ENCODE measurements around the gene ANKRD13C.
"Not testable (repeated sequence)": the region's sequence is repeated elsewhere in the genome, so short reads cannot be mapped to it uniquely, and the experiment has no call there.

The ANKRD13C gene

DNA sequence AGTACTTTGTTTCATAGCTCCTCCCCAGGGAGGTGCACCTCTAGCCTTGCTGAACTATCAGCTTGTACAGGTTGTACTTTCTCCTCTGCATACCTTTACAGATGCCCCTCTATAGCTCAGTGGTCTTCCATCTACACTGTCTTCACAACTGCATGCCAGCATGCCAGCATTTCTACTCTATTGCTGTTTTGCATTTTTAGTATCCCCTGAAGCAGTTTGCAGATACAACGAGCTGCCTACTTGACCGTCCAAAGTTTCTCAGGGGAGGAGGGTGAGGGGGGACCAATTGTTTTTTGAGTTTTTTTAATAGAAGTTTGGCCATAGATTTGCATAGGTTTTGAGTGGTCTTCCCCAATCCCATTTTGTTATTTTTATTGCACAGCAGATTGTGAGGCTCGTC is 29.0 kb upstream of the ANKRD13C start:
- no peak overlapping the region for H3K27ac ChIP-seq (ENCODE audit: low read depth, low read length)
- H3K4me1 ChIP-seq (ENCODE audit: control insufficient read depth, insufficient read depth, low read length), result no peaks in the 10 kb centered on the region; the same call in 1 of the 2 replicates
- no peaks in the 10 kb centered on the region for H3K27me3 ChIP-seq (ENCODE audit: control insufficient read depth, insufficient read depth, low read length)
- no peak overlapping the region for H3K9ac ChIP-seq (ENCODE audit: low read length)
- no peak overlapping the region for H3K4me3 ChIP-seq (ENCODE audit: low read depth, low read length)
- H3K36me3 ChIP-seq (ENCODE audit: control insufficient read depth, insufficient read depth, low read length), result no peaks in the 10 kb centered on the region
- H3K9me3 ChIP-seq (ENCODE audit: control insufficient read depth, insufficient read depth, low read depth, low read length), result no peaks in the 10 kb centered on the region

DNA sequence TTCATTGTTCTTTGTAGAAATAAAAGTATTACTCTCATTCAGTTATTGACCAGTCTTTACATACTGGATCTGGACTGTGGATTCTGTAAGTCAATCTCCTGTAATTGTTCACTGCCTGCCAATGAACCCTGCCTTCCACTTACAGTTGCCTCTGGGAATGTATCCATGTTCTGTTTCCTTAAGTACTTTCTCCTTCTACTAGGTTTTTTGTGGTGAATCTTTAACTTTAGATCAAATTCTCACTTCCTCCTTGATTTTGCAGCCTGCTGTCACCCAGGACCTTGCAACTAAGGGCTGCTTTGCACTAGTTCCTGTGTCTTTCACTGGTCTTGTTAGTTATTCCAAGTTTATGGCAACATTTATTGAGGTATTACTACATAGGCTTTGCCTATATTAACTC is 28.2 kb upstream of the ANKRD13C start:
- Histone ChIP-seq H3K4me3 (ENCODE audit: low read depth, low read length) (no peak overlapping the region), H3K9me3 (ENCODE audit: control insufficient read depth, insufficient read depth, low read depth, low read length) (no peaks in the 10 kb centered on the region), H3K9ac (ENCODE audit: low read length) (no peak overlapping the region), H3K27ac (ENCODE audit: low read depth, low read length) (no peak overlapping the region), H3K27me3 (ENCODE audit: control insufficient read depth, insufficient read depth, low read length) (no peaks in the 10 kb centered on the region), H3K36me3 (ENCODE audit: control insufficient read depth, insufficient read depth, low read length) (no peaks in the 10 kb centered on the region), H3K4me1 (ENCODE audit: control insufficient read depth, insufficient read depth, low read length) (no peaks in the 10 kb centered on the region; the same call in 1 of the 2 replicates)

DNA sequence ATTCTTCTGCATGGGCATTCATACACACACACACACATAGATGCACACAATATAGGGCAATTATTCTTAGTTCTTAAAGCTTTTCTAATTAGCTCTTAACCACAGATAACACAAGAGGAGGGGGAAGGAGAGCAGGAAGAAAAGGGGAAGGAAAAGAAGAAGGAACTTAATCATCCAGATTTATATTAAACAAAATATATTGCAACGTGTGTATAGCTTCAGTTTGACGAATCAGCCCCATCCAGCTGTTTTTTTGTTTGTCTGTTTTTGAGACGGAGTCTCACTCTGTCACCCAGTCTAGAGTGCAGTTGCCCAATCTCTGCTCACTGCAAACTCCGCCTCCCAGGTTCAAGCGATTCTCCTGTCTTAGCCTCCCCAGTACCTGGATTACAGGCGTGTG is 21.7 kb upstream of the ANKRD13C start:
- Histone ChIP-seq H3K4me1 (ENCODE audit: control insufficient read depth, insufficient read depth, low read length) (peaks cover 24% of the 10 kb centered on the region), H3K4me3 (ENCODE audit: low read depth, low read length) (no peak overlapping the region), H3K27ac (ENCODE audit: low read depth, low read length) (no peak overlapping the region), H3K9me3 (ENCODE audit: control insufficient read depth, insufficient read depth, low read depth, low read length) (no peaks in the 10 kb centered on the region), H3K9ac (ENCODE audit: low read length) (no peak overlapping the region), H3K36me3 (ENCODE audit: control insufficient read depth, insufficient read depth, low read length) (peaks cover 10% of the 10 kb centered on the region; the same call in 1 of the 2 replicates), H3K27me3 (ENCODE audit: control insufficient read depth, insufficient read depth, low read length) (no peaks in the 10 kb centered on the region)

DNA sequence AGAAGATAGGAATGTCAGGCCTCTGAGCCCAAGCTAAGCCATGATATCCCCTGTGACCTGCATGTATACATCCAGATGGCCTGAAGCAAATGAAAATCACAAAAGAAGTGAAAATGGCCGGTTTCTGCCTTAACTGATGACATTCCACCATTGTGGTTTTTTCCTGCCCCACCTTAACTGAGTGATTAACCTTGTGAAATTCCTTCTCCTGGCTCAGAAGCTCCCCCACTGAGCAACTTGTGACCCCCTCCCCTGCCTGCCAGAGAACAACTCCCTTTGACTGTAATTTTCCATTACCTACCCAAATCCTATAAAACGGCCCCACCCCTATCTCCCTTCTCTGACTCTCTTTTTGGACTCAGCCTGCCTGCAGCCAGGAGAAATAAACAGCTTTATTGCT is 19.1 kb upstream of the ANKRD13C start:
- H3K4me3 ChIP-seq (ENCODE audit: low read depth, low read length), result 0 out of 2 replicates have a peak overlapping the region, but pooled peaks have one; percentile 18

DNA sequence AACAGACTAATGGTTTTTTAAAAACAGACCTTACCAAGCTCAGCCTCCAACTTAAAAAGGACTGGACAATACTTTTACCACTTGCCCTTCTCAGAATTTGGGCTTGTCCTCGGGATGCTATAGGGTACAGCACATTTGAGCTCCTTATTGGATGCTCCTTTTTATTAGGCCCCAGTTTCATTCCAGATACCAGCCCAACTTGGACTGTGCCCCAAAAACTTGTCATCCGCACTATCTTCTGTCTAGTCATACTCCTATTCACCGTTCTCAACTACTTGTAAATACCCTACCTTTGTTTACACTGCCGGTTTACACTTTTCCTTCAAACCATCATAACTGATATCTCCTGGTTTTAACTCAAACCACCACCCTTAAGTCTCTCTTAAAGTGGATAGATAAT is 17.9 kb upstream of the ANKRD13C start:
- Histone ChIP-seq H3K4me3 (ENCODE audit: low read depth, low read length) (peak overlapping the region; percentile 22; the same call in 1 of the 2 replicates), H3K27me3 (ENCODE audit: control insufficient read depth, insufficient read depth, low read length) (no peaks in the 10 kb centered on the region), H3K27ac (ENCODE audit: low read depth, low read length) (peak overlapping the region; percentile 79; the same call in 1 of the 2 replicates), H3K9me3 (ENCODE audit: control insufficient read depth, insufficient read depth, low read depth, low read length) (no peaks in the 10 kb centered on the region), H3K4me1 (ENCODE audit: control insufficient read depth, insufficient read depth, low read length) (peaks cover 30% of the 10 kb centered on the region), H3K9ac (ENCODE audit: low read length) (no peak overlapping the region), H3K36me3 (ENCODE audit: control insufficient read depth, insufficient read depth, low read length) (peaks cover 10% of the 10 kb centered on the region; the same call in 1 of the 2 replicates)

More for the DNA sequence above, 19.1 kb upstream of the ANKRD13C start:
- peaks cover 30% of the 10 kb centered on the region for H3K4me1 ChIP-seq (ENCODE audit: control insufficient read depth, insufficient read depth, low read length)
- H3K27ac ChIP-seq (ENCODE audit: low read depth, low read length), result peak overlapping the region; percentile 83; the same call in 1 of the 2 replicates
- not testable (repeated sequence) for H3K9ac ChIP-seq (ENCODE audit: low read length); H3K9me3 ChIP-seq (ENCODE audit: control insufficient read depth, insufficient read depth, low read depth, low read length); H3K27me3 ChIP-seq (ENCODE audit: control insufficient read depth, insufficient read depth, low read length); H3K36me3 ChIP-seq (ENCODE audit: control insufficient read depth, insufficient read depth, low read length)

DNA sequence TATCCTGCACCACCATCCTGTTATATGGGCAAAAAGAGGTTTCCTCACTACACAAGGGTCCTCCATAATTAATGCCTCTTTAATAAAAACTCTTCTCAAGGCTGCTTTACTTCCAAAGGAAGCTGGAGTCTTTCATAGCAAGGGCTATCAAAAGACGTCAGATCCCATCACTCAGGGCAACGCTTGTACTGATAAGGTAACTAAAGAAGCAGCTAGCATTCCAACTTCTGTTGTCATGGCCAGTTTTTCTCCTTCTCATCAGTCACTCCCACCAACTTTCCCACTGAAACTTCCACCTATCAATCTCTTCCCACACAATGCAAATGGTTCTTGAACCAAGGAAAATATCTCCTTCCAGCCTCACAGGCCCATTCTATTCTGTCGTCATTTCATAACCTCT is 17.1 kb upstream of the ANKRD13C start:
- not testable (repeated sequence) for H3K9me3 ChIP-seq (ENCODE audit: control insufficient read depth, insufficient read depth, low read depth, low read length); H3K36me3 ChIP-seq (ENCODE audit: control insufficient read depth, insufficient read depth, low read length); H3K27ac ChIP-seq (ENCODE audit: low read depth, low read length); H3K4me3 ChIP-seq (ENCODE audit: low read depth, low read length); H3K27me3 ChIP-seq (ENCODE audit: control insufficient read depth, insufficient read depth, low read length)
- H3K9ac ChIP-seq (ENCODE audit: low read length), result peak overlapping the region; percentile 15
- peaks cover 30% of the 10 kb centered on the region for H3K4me1 ChIP-seq (ENCODE audit: control insufficient read depth, insufficient read depth, low read length)

DNA sequence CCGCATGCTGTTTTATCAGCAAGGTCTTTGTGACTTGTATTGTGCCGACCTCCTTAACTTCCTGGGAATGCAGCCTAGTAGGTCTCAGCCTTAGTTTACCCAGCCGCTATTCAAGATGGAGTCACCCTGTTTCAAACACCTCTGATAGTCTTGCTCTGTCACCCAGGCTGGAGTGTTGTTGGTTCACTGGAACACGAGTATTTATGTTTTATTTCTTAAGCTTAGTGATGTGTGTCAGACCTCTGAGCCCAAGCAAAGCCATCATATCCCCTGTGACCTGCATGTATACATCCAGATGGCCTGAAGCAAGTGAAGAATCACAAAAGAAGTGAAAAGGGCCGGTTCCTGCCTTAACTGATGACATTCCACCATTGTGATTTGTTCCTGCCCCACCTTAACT is 12.9 kb upstream of the ANKRD13C start:
- not testable (repeated sequence) for H3K9me3 ChIP-seq (ENCODE audit: control insufficient read depth, insufficient read depth, low read depth, low read length); H3K27me3 ChIP-seq (ENCODE audit: control insufficient read depth, insufficient read depth, low read length); H3K36me3 ChIP-seq (ENCODE audit: control insufficient read depth, insufficient read depth, low read length)
- peaks cover 16% of the 10 kb centered on the region; the same call in 1 of the 2 replicates for H3K4me1 ChIP-seq (ENCODE audit: control insufficient read depth, insufficient read depth, low read length)
- H3K4me3 ChIP-seq (ENCODE audit: low read depth, low read length), result peak overlapping the region; percentile 61; the same call in 1 of the 2 replicates
- H3K9ac ChIP-seq (ENCODE audit: low read length), result peak overlapping the region; percentile 93
- peak overlapping the region; percentile 38; the same call in 1 of the 2 replicates for H3K27ac ChIP-seq (ENCODE audit: low read depth, low read length)

DNA sequence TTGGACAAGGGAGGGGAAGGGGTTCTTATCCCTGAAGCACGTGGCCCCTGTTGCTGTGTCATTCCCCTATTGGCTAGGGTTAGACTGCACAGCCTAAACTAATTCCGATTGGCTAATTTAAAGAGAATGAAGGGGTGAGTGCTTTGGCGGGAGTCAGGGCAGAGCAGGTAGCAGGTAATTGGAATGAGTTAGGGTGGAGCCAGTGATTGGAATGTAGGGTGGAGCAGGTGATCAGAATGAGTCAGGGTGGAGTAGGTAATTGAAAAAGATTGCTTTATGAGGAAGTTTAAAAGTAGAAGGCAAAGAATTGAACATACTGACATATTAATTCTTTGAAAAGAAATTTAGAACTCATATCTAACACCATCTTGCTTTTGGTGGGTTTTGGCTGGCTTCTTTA is 12.5 kb upstream of the ANKRD13C start:
- not testable (repeated sequence) for H3K9me3 ChIP-seq (ENCODE audit: control insufficient read depth, insufficient read depth, low read depth, low read length); H3K27me3 ChIP-seq (ENCODE audit: control insufficient read depth, insufficient read depth, low read length); H3K36me3 ChIP-seq (ENCODE audit: control insufficient read depth, insufficient read depth, low read length)
- Histone ChIP-seq H3K4me3 (ENCODE audit: low read depth, low read length) (peak overlapping the region; percentile 61; the same call in 1 of the 2 replicates), H3K9ac (ENCODE audit: low read length) (peak overlapping the region; percentile 93), H3K27ac (ENCODE audit: low read depth, low read length) (peak overlapping the region; percentile 71; the same call in 1 of the 2 replicates), H3K4me1 (ENCODE audit: control insufficient read depth, insufficient read depth, low read length) (peaks cover 18% of the 10 kb centered on the region; the same call in 1 of the 2 replicates)

DNA sequence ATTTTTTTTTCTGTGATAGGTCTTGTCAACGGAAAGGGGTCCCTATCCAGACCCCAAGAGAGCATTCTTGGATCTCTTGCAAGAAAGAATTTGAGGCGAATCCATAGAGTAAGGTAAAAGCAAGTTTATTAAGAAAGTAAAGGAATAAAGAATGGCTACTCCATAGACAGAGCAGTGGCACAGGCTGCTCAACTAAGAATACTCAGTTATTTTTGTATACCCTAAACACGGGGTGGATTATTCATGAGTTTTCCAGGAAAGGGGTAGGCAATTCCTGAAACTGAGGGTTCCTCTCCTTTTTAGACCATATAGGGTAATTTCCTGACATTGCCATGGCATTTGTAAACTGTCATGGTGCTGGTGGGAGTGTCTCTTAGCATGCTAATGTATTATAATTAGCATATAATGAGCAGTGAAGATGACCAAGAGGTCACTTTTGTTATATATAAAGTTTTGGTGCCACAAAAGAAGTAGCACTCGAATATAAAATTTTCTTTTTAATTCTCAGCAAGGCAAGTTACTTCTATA is 12.0 kb upstream of the ANKRD13C start:
- not testable (repeated sequence) for H3K27me3 ChIP-seq (ENCODE audit: control insufficient read depth, insufficient read depth, low read length); H3K36me3 ChIP-seq (ENCODE audit: control insufficient read depth, insufficient read depth, low read length); H3K9me3 ChIP-seq (ENCODE audit: control insufficient read depth, insufficient read depth, low read depth, low read length); H3K4me3 ChIP-seq (ENCODE audit: low read depth, low read length)
- peak overlapping the region; percentile 71; the same call in 1 of the 2 replicates for H3K27ac ChIP-seq (ENCODE audit: low read depth, low read length)
- H3K9ac ChIP-seq (ENCODE audit: low read length), result peak overlapping the region; percentile 38
- H3K4me1 ChIP-seq (ENCODE audit: control insufficient read depth, insufficient read depth, low read length), result peaks cover 20% of the 10 kb centered on the region; the same call in 1 of the 2 replicates

DNA sequence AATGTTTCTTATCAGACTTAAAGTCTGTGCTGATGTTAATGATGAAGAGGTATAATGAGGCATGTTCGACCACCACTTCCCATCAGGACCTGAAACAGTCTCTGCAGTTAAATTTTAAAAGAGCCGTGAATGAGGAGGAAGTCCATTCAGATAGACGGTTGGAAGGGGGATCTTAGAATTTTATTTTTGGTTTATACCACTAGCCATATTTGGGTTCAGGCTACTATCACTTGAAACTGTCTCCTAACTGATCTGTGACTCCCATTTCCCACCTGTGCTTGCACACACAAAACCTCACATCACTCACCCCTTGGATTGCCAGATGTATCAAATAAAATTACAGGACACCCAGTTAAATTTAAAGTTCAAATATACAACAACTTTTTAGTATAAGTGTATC is 9.9 kb upstream of the ANKRD13C start:
- no peak overlapping the region for H3K27ac ChIP-seq (ENCODE audit: low read depth, low read length)
- H3K36me3 ChIP-seq (ENCODE audit: control insufficient read depth, insufficient read depth, low read length), result no peaks in the 10 kb centered on the region
- H3K4me1 ChIP-seq (ENCODE audit: control insufficient read depth, insufficient read depth, low read length), result peaks cover 15% of the 10 kb centered on the region; the same call in 1 of the 2 replicates
- no peak overlapping the region for H3K9ac ChIP-seq (ENCODE audit: low read length)
- H3K4me3 ChIP-seq (ENCODE audit: low read depth, low read length), result no peak overlapping the region
- no peaks in the 10 kb centered on the region for H3K9me3 ChIP-seq (ENCODE audit: control insufficient read depth, insufficient read depth, low read depth, low read length)
- no peaks in the 10 kb centered on the region for H3K27me3 ChIP-seq (ENCODE audit: control insufficient read depth, insufficient read depth, low read length)

DNA sequence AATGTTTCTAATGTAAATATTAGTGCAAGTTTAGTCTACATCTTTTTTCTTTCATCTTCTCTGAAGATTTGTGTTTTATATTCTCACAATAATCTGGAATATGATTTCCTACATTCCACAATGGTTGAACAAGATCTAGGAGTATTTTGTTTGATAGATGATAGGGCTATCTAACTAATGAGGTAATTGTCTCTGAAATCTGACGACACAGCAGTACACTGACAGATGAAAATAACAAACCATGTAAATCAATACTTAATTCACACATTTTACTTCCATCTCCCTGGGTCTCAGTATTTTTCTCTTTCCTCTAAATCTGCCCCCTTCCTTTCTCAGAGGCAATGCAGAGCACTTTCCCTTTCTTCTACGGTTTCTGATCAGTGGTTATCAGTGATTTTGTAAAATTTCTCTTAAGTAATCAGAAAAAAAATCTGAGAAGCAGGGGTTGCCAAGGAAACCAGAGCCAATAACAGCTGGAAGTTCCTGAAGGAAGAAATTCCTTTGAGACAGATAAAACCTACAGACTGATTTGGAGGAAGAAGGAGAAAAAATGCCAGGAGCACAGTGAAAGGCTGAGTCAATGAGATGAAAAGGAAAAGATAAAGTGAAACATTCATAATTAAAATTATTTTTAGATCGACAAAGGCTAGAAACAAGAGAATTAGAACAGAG is 7.3 kb upstream of the ANKRD13C start:
- peak overlapping the region; percentile 69; the same call in 1 of the 2 replicates for H3K27ac ChIP-seq (ENCODE audit: low read depth, low read length)
- H3K9me3 ChIP-seq (ENCODE audit: control insufficient read depth, insufficient read depth, low read depth, low read length), result no peaks in the 10 kb centered on the region
- peaks cover 12% of the 10 kb centered on the region; the same call in 1 of the 2 replicates for H3K4me1 ChIP-seq (ENCODE audit: control insufficient read depth, insufficient read depth, low read length)
- peak overlapping the region; percentile 22 for H3K9ac ChIP-seq (ENCODE audit: low read length)
- H3K27me3 ChIP-seq (ENCODE audit: control insufficient read depth, insufficient read depth, low read length), result no peaks in the 10 kb centered on the region
- H3K4me3 ChIP-seq (ENCODE audit: low read depth, low read length), result no peak overlapping the region
- H3K36me3 ChIP-seq (ENCODE audit: control insufficient read depth, insufficient read depth, low read length), result no peaks in the 10 kb centered on the region

Data from HUES6 (cell line).